IMR-90 (cell line): ENCODE measurements around the gene POLR1H. TPM values are rescaled to one million over a fixed set of nuclear protein-coding genes. Genes with fewer than 3 reads are reported as not detected.

Source experiments
- ATAC-seq: fragments of 200-7000 bp; cut with Tn5 transposase; 2 replicates; pipeline ENCODE4 v1.9.1; 2020; ENCODE audit warnings: low read depth, mild to moderate bottlenecking, moderate library complexity
- BruUV-seq: library from RNA; stranded (reverse); fragments of 400-500 nt; replicated peaks from 2 replicates; lab custom pipeline; 2021; lab: Mats Ljungman, UMichigan
- CTCF ChIA-PET: fragments of 300-600 bp; formaldehyde crosslinking; extraction: SDS; loops from one replicate; lab custom pipeline; 2021; ENCODE audit warnings: antibody characterized with exemption; lab: Yijun Ruan, JAX
- POLR2A ChIA-PET: fragments of 300-600 bp; sonication (Branson Sonifier 250); formaldehyde crosslinking; loops from one replicate; lab custom pipeline; 2022; ENCODE audit warnings: antibody characterized with exemption; ENCODE audit not compliant: unreplicated experiment; lab: Charles Lee
- DNase-seq: peaks from one replicate; pipeline ENCODE4 v3.0.0; 2013
- H2AFZ ChIP-seq: replicated peaks from 2 replicates; pipeline ENCODE3; 2013; ENCODE audit warnings: low read length, mild to moderate bottlenecking; ENCODE audit not compliant: poor library complexity
- H2AK5ac ChIP-seq: 2 replicates; pipeline ENCODE4 v1.6.1; 2013; ENCODE audit warnings: low read depth, low read length, inconsistent platforms
- H2AK9ac ChIP-seq: replicated peaks from 2 replicates; pipeline ENCODE3; 2013; ENCODE audit warnings: mild to moderate bottlenecking, low read depth, low read length, moderate library complexity; ENCODE audit not compliant: poor library complexity
- H2BK120ac ChIP-seq: 2 replicates; pipeline ENCODE4 v1.6.1; 2013; ENCODE audit warnings: low read depth, low read length, inconsistent platforms
- H2BK15ac ChIP-seq: 3 replicates; pipeline ENCODE4 v1.6.1; 2013; ENCODE audit warnings: low read depth, low read length, inconsistent platforms
- H2BK20ac ChIP-seq: 2 replicates; pipeline ENCODE4 v1.6.1; 2013; ENCODE audit warnings: low read depth, mild to moderate bottlenecking, inconsistent platforms, low read length, moderate library complexity
- H2BK5ac ChIP-seq: 2 replicates; pipeline ENCODE4 v1.6.1; 2013; ENCODE audit warnings: mild to moderate bottlenecking, low read depth, low read length, inconsistent platforms; ENCODE audit not compliant: poor library complexity, severe bottlenecking
- H3K14ac ChIP-seq: replicated peaks from 2 replicates; pipeline ENCODE4 v1.6.1; 2013; ENCODE audit warnings: low read depth, low read length, inconsistent platforms
- H3K18ac ChIP-seq: 2 replicates; pipeline ENCODE4 v1.6.1; 2013; ENCODE audit warnings: low read depth, low read length, control low read depth
- H3K23ac ChIP-seq: 2 replicates; pipeline ENCODE4 v1.6.1; 2013; ENCODE audit warnings: low read depth, low read length, inconsistent platforms
- H3K27ac ChIP-seq: 2 replicates; pipeline ENCODE4 v1.5.1; 2013; ENCODE audit warnings: mild to moderate bottlenecking, control low read depth, low read length; ENCODE audit not compliant: insufficient read depth
- H3K27me3 ChIP-seq: 2 replicates; pipeline ENCODE4 v1.6.1; 2013; ENCODE audit warnings: low read length; ENCODE audit not compliant: control insufficient read depth, insufficient read depth
- H3K36me3 ChIP-seq: 2 replicates; pipeline ENCODE4 v1.6.1; 2013; ENCODE audit warnings: low read length, mixed read lengths; ENCODE audit not compliant: control insufficient read depth, insufficient read depth
- H3K4ac ChIP-seq: 2 replicates; pipeline ENCODE4 v1.6.1; 2013; ENCODE audit warnings: low read depth, low read length, inconsistent platforms
- H3K4me1 ChIP-seq: 2 replicates; pipeline ENCODE4 v1.6.1; 2013; ENCODE audit warnings: low read length, mixed read lengths; ENCODE audit not compliant: control insufficient read depth, insufficient read depth
- H3K4me2 ChIP-seq: 2 replicates; pipeline ENCODE4 v1.6.1; 2013; ENCODE audit warnings: low read depth, mild to moderate bottlenecking, control low read depth, low read length, moderate library complexity
- H3K4me3 ChIP-seq: 2 replicates; pipeline ENCODE4 v1.5.1; 2013; ENCODE audit warnings: low read depth, mild to moderate bottlenecking, control low read depth, low read length, moderate library complexity; ENCODE audit not compliant: insufficient read depth
- H3K56ac ChIP-seq: 2 replicates; pipeline ENCODE4 v1.6.1; 2013; ENCODE audit warnings: low read length, inconsistent platforms; ENCODE audit not compliant: insufficient read depth; ENCODE audit errors: extremely low read depth
- H3K79me1 ChIP-seq, 2 experiments: 2 replicates each; pipeline ENCODE4 v1.6.1; 2013; ENCODE audit warnings: low read length in 2 of 2, inconsistent platforms in 1 of 2, low read depth in 1 of 2
- H3K9ac ChIP-seq: 2 replicates; pipeline ENCODE4 v1.6.1; 2013; ENCODE audit warnings: low read depth, low read length, control low read depth
- H3K9me1 ChIP-seq: 2 replicates; pipeline ENCODE4 v1.6.1; 2013; ENCODE audit warnings: low read length, inconsistent platforms; ENCODE audit not compliant: insufficient read depth
- H3K9me3 ChIP-seq: 2 replicates; pipeline ENCODE4 v1.6.1; 2013; ENCODE audit warnings: low read length; ENCODE audit not compliant: control insufficient read depth, insufficient read depth
- H4K20me1 ChIP-seq: 2 replicates; pipeline ENCODE4 v1.6.1; 2013; ENCODE audit warnings: low read length, inconsistent platforms; ENCODE audit not compliant: insufficient read depth
- H4K5ac ChIP-seq: 2 replicates; pipeline ENCODE4 v1.6.1; 2013; ENCODE audit warnings: mild to moderate bottlenecking, low read depth, low read length, control low read depth
- H4K8ac ChIP-seq, 2 experiments: 2 replicates each; pipeline ENCODE4 v1.6.1; 2013; ENCODE audit warnings: low read depth in 2 of 2, low read length in 2 of 2, control low read depth in 1 of 2, inconsistent platforms in 1 of 2
- H4K91ac ChIP-seq: 2 replicates; pipeline ENCODE4 v1.6.1; 2013; ENCODE audit warnings: low read depth, low read length, inconsistent platforms; ENCODE audit not compliant: insufficient read depth
- MXI1 ChIP-seq: IDR thresholded peaks from 2 replicates; pipeline ENCODE4 v1.6.1; 2012; ENCODE audit warnings: low read depth, mild to moderate bottlenecking, low read length, moderate library complexity, borderline replicate concordance
- WGBS, 2 experiments: methylation state at CpG; one replicate each; pipeline versions ENCODE4 v1.1.5 to v1.1.7; 2013; ENCODE audit warnings: missing lambda C conversion rate in 2 of 2; ENCODE audit not compliant: insufficient read length in 1 of 2; ENCODE audit errors: extremely low coverage in 2 of 2; 5-methylcytosine and 5-hydroxymethylcytosine counted together
- dilution Hi-C: fragments of 300-500 bp; cut with HindIII; formaldehyde crosslinking; loops from one replicate; pipeline ENCODE4 v1.14.3; 2018; ENCODE audit warnings: low sequenced_read_pairs; ENCODE audit not compliant: unreplicated experiment
- in situ Hi-C: fragments of 300-500 bp; cut with MboI; formaldehyde crosslinking; loops from 3 replicates; pipeline ENCODE4 v1.14.3; 2019; ENCODE audit warnings: low sequenced_read_pairs, inconsistent platforms, mixed read lengths
- intact Hi-C: fragments of 100-400 bp; cut with micrococcal nuclease; formaldehyde crosslinking; loops from 2 replicates; pipeline ENCODE4 v1.10.0; 2022
- polyA plus RNA-seq, 3 experiments: library from polyadenylated mRNA; depleted of rRNA; stranded (reverse); fragments of >200 nt; gene quantifications; 2 replicates each; pipeline ENCODE4 v1.2.3, GENCODE V29; 2012; ENCODE audit warnings: low replicate concordance in 1 of 3
- total RNA-seq: library from RNA; depleted of rRNA; stranded (reverse); fragments of >200 nt; gene quantifications from 2 replicates; pipeline ENCODE4 v1.2.3, GENCODE V29; 2012

Gene POLR1H
- total and polyA plus RNA-seq, 2 of the 4 experiments (the other 2 are of a cell fraction) = 24.6 to 34.6 TPM

- no peaks in the 10 kb centered on the region for H4K20me1 ChIP-seq
- no peaks in the 10 kb centered on the region for H3K36me3 ChIP-seq
- H2BK120ac ChIP-seq = no peak overlapping the region
- H3K27ac ChIP-seq = no peak overlapping the region
- no peak overlapping the region for H4K5ac ChIP-seq
- H3K18ac ChIP-seq = no peak overlapping the region
- DNase-seq (no peak), ATAC-seq (no peak)
- BruUV-seq = no TSS peak
- no peak overlapping the region for H3K4me3 ChIP-seq
- H3K27me3 ChIP-seq = no peaks in the 10 kb centered on the region
- CTCF ChIA-PET = no interaction called here
- H3K79me1 ChIP-seq = no peaks in the 10 kb centered on the region
- no peak overlapping the region for H3K9ac ChIP-seq
- no peak overlapping the region for H2BK15ac ChIP-seq
- TF ChIP-seq MXI1 = no peak
- no peak overlapping the region for H2BK20ac ChIP-seq
- no peak overlapping the region for H4K8ac ChIP-seq
- no peak overlapping the region for H3K56ac ChIP-seq
- no peaks in the 10 kb centered on the region for H3K9me3 ChIP-seq
- H3K23ac ChIP-seq = no peak overlapping the region
- no peak overlapping the region for H2BK5ac ChIP-seq
- POLR2A ChIA-PET = interaction anchor here (0.6 kb wide), 1 partner anchor 11 kb away, joined by 3 read pairs; no protein-coding TSS in a partner anchor
- intact Hi-C loops = loop anchor here (5.0 kb wide), 1 partner anchor 283 kb away; no protein-coding TSS in a partner anchor
- no peak overlapping the region for H3K4ac ChIP-seq
- dilution Hi-C loops = no loop called here
- no peak overlapping the region for H2AFZ ChIP-seq
- no peaks in the 10 kb centered on the region for H3K4me1 ChIP-seq
- no peak overlapping the region for H4K91ac ChIP-seq
- H3K4me2 ChIP-seq = no peak overlapping the region
- no CpG with 5 or more reads among the region's 2 CpGs for WGBS, 2 experiments
- H2AK9ac ChIP-seq = no peak overlapping the region
- no peak overlapping the region for H2AK5ac ChIP-seq
- in situ Hi-C loops = loop anchor here (25.0 kb wide), 1 partner anchor 283 kb away; no protein-coding TSS in a partner anchor
- H3K14ac ChIP-seq = no peak overlapping the region
- H3K9me1 ChIP-seq = no peaks in the 10 kb centered on the region
Measured at GRCh38 chr6:30019819-30020218, 41.2 kb upstream of the POLR1H start.
